ENCODE data around the gene PPM1H. TPM values are rescaled to one million over a fixed set of nuclear protein-coding genes. Genes with fewer than 3 reads are reported as not detected.

The PPM1H gene
- total RNA-seq, 1 donor from 2014 or later: 0.49 TPM

GRCh38 chr12:62603811-62604098, 331.2 kb downstream of the PPM1H start:
- intact Hi-C loops (cut with DNase I): loop anchor here (5.0 to 10.0 kb wide), 2 partner anchors 121 to 189 kb away; no protein-coding TSS in a partner anchor
- peak overlapping the region; percentile 68 to 73 for H3K4me3 ChIP-seq
- DNase-seq (ENCODE audit: extremely low spot score in 2 of 2): no peak
- peak overlapping the region; percentile 99 for H3K27ac ChIP-seq
- no peaks in the 10 kb centered on the region for H3K36me3 ChIP-seq
- H3K4me1 ChIP-seq: peaks cover 33% of the 10 kb centered on the region
- TF ChIP-seq POLR2A (IDR thresholded peaks at IDR 0.05): no peak
- no peak for TF ChIP-seq CTCF (IDR thresholded peaks at IDR 0.05)
- TF ChIP-seq POLR2AphosphoS5 (IDR thresholded peaks at IDR 0.05; ENCODE audit: insufficient read depth in 1 of 2, low read depth in 1 of 2): no peak
- H3K9me3 ChIP-seq: no peaks in the 10 kb centered on the region
- no peaks in the 10 kb centered on the region for H3K27me3 ChIP-seq

GRCh38 chr12:62603061-62603810, 331.7 kb downstream of the PPM1H start:
- Histone ChIP-seq H3K9me3 (no peaks in the 10 kb centered on the region), H3K4me3 (peak overlapping the region; percentile 68 to 73), H3K27ac (peak overlapping the region; percentile 99), H3K36me3 (no peaks in the 10 kb centered on the region), H3K4me1 (peaks cover 33% of the 10 kb centered on the region), H3K27me3 (no peaks in the 10 kb centered on the region)
- peak in 1 of 2 donors; percentile 76 for TF ChIP-seq POLR2AphosphoS5 (IDR thresholded peaks at IDR 0.05; ENCODE audit: insufficient read depth in 1 of 2, low read depth in 1 of 2)
- peak in 2 of 3 experiments; percentile 43 to 52 for TF ChIP-seq CTCF (IDR thresholded peaks at IDR 0.05)
- peak in 1 of 2 donors; percentile 47 for TF ChIP-seq POLR2A (IDR thresholded peaks at IDR 0.05)
- intact Hi-C loops (cut with DNase I): loop anchor here (5.0 to 10.0 kb wide), 2 partner anchors 122 to 189 kb away; no protein-coding TSS in a partner anchor
- peak in 1 of 2 donors; percentile 90 for DNase-seq (ENCODE audit: extremely low spot score in 2 of 2)

- no peaks in the 10 kb centered on the region for H3K27me3 ChIP-seq
- intact Hi-C loops (cut with DNase I): loop anchor here (5.0 to 10.0 kb wide), 2 partner anchors 122 to 190 kb away; no protein-coding TSS in a partner anchor
- peak overlapping the region; percentile 68 to 73 for H3K4me3 ChIP-seq
- TF ChIP-seq POLR2A (IDR thresholded peaks at IDR 0.05): peak in 1 of 2 donors; percentile 48
- no peak for TF ChIP-seq CTCF (IDR thresholded peaks at IDR 0.05)
- peak; percentile 87 to 94 for TF ChIP-seq POLR2AphosphoS5 (IDR thresholded peaks at IDR 0.05; ENCODE audit: insufficient read depth in 1 of 2, low read depth in 1 of 2)
- peaks cover 33% of the 10 kb centered on the region for H3K4me1 ChIP-seq
- H3K9me3 ChIP-seq: no peaks in the 10 kb centered on the region
- H3K36me3 ChIP-seq: no peaks in the 10 kb centered on the region
- peak in 1 of 2 donors; percentile 96 for DNase-seq (ENCODE audit: extremely low spot score in 2 of 2)
- peak overlapping the region; percentile 99 for H3K27ac ChIP-seq
These were observed 332.5 kb downstream of the PPM1H start for GRCh38 chr12:62602255-62603060.

GRCh38 chr12:62601765-62602164, 333.2 kb downstream of the PPM1H start:
- Histone ChIP-seq H3K4me1 (peaks cover 30% of the 10 kb centered on the region), H3K4me3 (peak overlapping the region; percentile 68 to 73), H3K27ac (peak overlapping the region; percentile 99), H3K36me3 (no peaks in the 10 kb centered on the region), H3K27me3 (no peaks in the 10 kb centered on the region), H3K9me3 (no peaks in the 10 kb centered on the region)
- TF ChIP-seq CTCF (IDR thresholded peaks at IDR 0.05): no peak
- no peak for TF ChIP-seq POLR2AphosphoS5 (IDR thresholded peaks at IDR 0.05; ENCODE audit: insufficient read depth in 1 of 2, low read depth in 1 of 2)
- TF ChIP-seq POLR2A (IDR thresholded peaks at IDR 0.05): no peak
- intact Hi-C loops (cut with DNase I): loop anchor here (5.0 to 10.0 kb wide), 2 partner anchors 123 to 191 kb away; no protein-coding TSS in a partner anchor
- no peak for DNase-seq (ENCODE audit: extremely low spot score in 2 of 2)

All from vagina (tissue), 2 donors.